HepG2 (cell line): ENCODE measurements around the gene POLA2. TPM values are rescaled to one million over a fixed set of nuclear protein-coding genes. Genes with fewer than 3 reads are reported as not detected.

Source experiments
- ATAC-seq: fragments of 200-7000 bp; cut with Tn5 transposase; 3 replicates; pipeline ENCODE4 v1.9.1; 2020; ENCODE audit warnings: mild to moderate bottlenecking, moderate library complexity
- Bru-seq: library from RNA; stranded (reverse); fragments of 400-500 nt; gene quantifications from one replicate; lab custom pipeline; 2021; lab: Mats Ljungman, UMichigan
- BruChase-seq, 2 experiments: library from RNA; stranded (reverse); fragments of 400-500 nt; gene quantifications; one replicate each; lab custom pipeline; 2021; lab: Mats Ljungman, UMichigan
- BruUV-seq: library from RNA; stranded (reverse); fragments of 400-500 nt; replicated peaks from 2 replicates; lab custom pipeline; 2021; lab: Mats Ljungman, UMichigan
- CTCF ChIA-PET: fragments of 300-600 bp; formaldehyde crosslinking; extraction: SDS; loops from one replicate; lab custom pipeline; 2021; ENCODE audit warnings: low total read pairs, inconsistent platforms, low intra/inter-chr PET ratio; lab: Yijun Ruan, JAX
- POLR2A ChIA-PET: fragments of 350-600 bp; sonication (Branson Sonifier 250); formaldehyde crosslinking; loops from one replicate; lab custom pipeline; 2020; ENCODE audit warnings: antibody characterized with exemption, inconsistent platforms; lab: Yijun Ruan, JAX
- DNase-seq: peaks from one replicate; pipeline ENCODE4 v3.0.0-alpha.2; 2015; ENCODE audit warnings: low spot score
- FAIRE-seq: peaks from 3 replicates; lab custom pipeline; 2011; peaks lifted over from hg19 to GRCh38; lab: Jason Lieb, UNC
- H2AFZ ChIP-seq: one replicate; pipeline ENCODE4 v1.6.1; 2011; ENCODE audit warnings: low read length, inconsistent platforms
- H3K27ac ChIP-seq: fragments of 300-600 bp; 3 replicates; pipeline ENCODE4 v1.8.0; 2011; ENCODE audit warnings: mixed run types, mild to moderate bottlenecking, mixed read lengths, low read length, inconsistent platforms; ENCODE audit not compliant: insufficient read depth; ENCODE audit errors: extremely low read length
- H3K27me3 ChIP-seq, 2 experiments: fragments of 200-600 bp in 1 of 2; 2 replicates in 1 of 2; 3 replicates in 1 of 2; pipeline versions ENCODE4 v1.6.0 to v1.8.0; 2011; ENCODE audit warnings: low read length in 2 of 2, mild to moderate bottlenecking in 2 of 2, moderate library complexity in 2 of 2, inconsistent platforms in 1 of 2; ENCODE audit not compliant: insufficient read depth in 2 of 2, control insufficient read depth in 1 of 2
- H3K36me3 ChIP-seq, 2 experiments: fragments of 200-600 bp in 1 of 2; replicated peaks in 1 of 2; 2 replicates in 1 of 2; 3 replicates in 1 of 2; pipeline versions ENCODE4 v1.5.1 to v1.8.0; 2011; ENCODE audit warnings: low read length in 2 of 2, inconsistent platforms in 1 of 2; ENCODE audit not compliant: insufficient read depth in 2 of 2, control insufficient read depth in 1 of 2
- H3K4me1 ChIP-seq: 2 replicates; pipeline ENCODE4 v1.5.1; 2012; ENCODE audit warnings: low read length, inconsistent platforms; ENCODE audit not compliant: insufficient read depth
- H3K4me2 ChIP-seq: 2 replicates; pipeline ENCODE4 v1.6.0; 2011; ENCODE audit warnings: low read depth, low read length, inconsistent platforms
- H3K4me3 ChIP-seq, 3 experiments: fragments of 200-600 bp in 1 of 3; sonication (generic), shearing (Covaris generic) in 1 of 3; replicated peaks in 1 of 3; 2 replicates each; pipeline ENCODE4 v1.5.1; 2011 to 2016; ENCODE audit warnings: low read length in 3 of 3, inconsistent platforms in 2 of 3, low read depth in 2 of 3, mild to moderate bottlenecking in 2 of 3, control low read depth in 1 of 3, mixed read lengths in 1 of 3; ENCODE audit not compliant: insufficient read depth in 1 of 3
- H3K79me2 ChIP-seq: one replicate; pipeline ENCODE4 v1.6.1; 2011; ENCODE audit warnings: low read length, inconsistent platforms; ENCODE audit not compliant: insufficient read depth
- H3K9ac ChIP-seq: 2 replicates; pipeline ENCODE4 v1.6.0; 2011; ENCODE audit warnings: mild to moderate bottlenecking, low read depth, low read length, inconsistent platforms; ENCODE audit not compliant: insufficient read depth
- H3K9me3 ChIP-seq: 2 replicates; pipeline ENCODE4 v1.5.1; 2012; ENCODE audit warnings: mild to moderate bottlenecking, low read length
- H4K20me1 ChIP-seq: 2 replicates; pipeline ENCODE4 v1.6.0; 2011; ENCODE audit warnings: inconsistent platforms, mild to moderate bottlenecking, low read length, moderate library complexity; ENCODE audit not compliant: insufficient read depth
- CEBPB ChIP-seq: IDR thresholded peaks from 2 replicates; pipeline ENCODE4 v1.6.1; 2011; ENCODE audit warnings: low read depth, low read length, improper control_type of control experiment, borderline replicate concordance
- EZH2 ChIP-seq: conservative IDR thresholded peaks from 2 replicates; pipeline ENCODE4 v1.6.1; 2012; ENCODE audit warnings: mild to moderate bottlenecking, low read depth, low read length, moderate library complexity
- GPBP1L1 ChIP-seq: sonication (generic); formaldehyde crosslinking; IDR thresholded peaks from 2 replicates; pipeline ENCODE4 v1.5.0; 2020; ENCODE audit warnings: mild to moderate bottlenecking, missing genetic modification reagents
- IRF1 ChIP-seq: sonication (generic); formaldehyde crosslinking; IDR thresholded peaks from 2 replicates; pipeline ENCODE4 v1.4.0; 2020; ENCODE audit warnings: low read depth, mild to moderate bottlenecking, missing genetic modification reagents
- JUND ChIP-seq: sonication (generic); formaldehyde crosslinking; IDR thresholded peaks from 2 replicates; pipeline ENCODE4 v1.8.0; 2022; ENCODE audit warnings: mild to moderate bottlenecking, missing genetic modification reagents
- KDM4B ChIP-seq: sonication (generic); formaldehyde crosslinking; IDR thresholded peaks from 2 replicates; pipeline ENCODE4 v1.4.0; 2020; ENCODE audit warnings: missing genetic modification reagents
- MIXL1 ChIP-seq: IDR thresholded peaks from 2 replicates; pipeline ENCODE4 v1.6.1; 2016
- RCOR2 ChIP-seq: IDR thresholded peaks from 2 replicates; pipeline ENCODE4 v1.6.1; 2016; ENCODE audit warnings: missing biosample characterization, missing genetic modification reagents
- SNAPC2 ChIP-seq: sonication (generic); formaldehyde crosslinking; IDR thresholded peaks from 2 replicates; pipeline ENCODE4 v1.8.1; 2022; ENCODE audit warnings: mild to moderate bottlenecking, missing genetic modification reagents
- ZNF234 ChIP-seq: sonication (generic); formaldehyde crosslinking; conservative IDR thresholded peaks from 2 replicates; pipeline ENCODE4 v1.5.1; 2020; ENCODE audit warnings: mild to moderate bottlenecking, missing genetic modification reagents
- ZNF235 ChIP-seq: sonication (generic); formaldehyde crosslinking; IDR thresholded peaks from 2 replicates; pipeline ENCODE4 v1.8.1; 2023; ENCODE audit warnings: mild to moderate bottlenecking, missing genetic modification reagents, borderline replicate concordance
- ZNF275 ChIP-seq: sonication (generic); formaldehyde crosslinking; IDR thresholded peaks from 2 replicates; pipeline ENCODE4 v1.8.0; 2022; ENCODE audit warnings: missing genetic modification reagents, mild to moderate bottlenecking, inconsistent platforms, borderline replicate concordance
- ZNF749 ChIP-seq: sonication (generic); formaldehyde crosslinking; IDR thresholded peaks from 2 replicates; pipeline ENCODE4 v1.8.0; 2022; ENCODE audit warnings: mild to moderate bottlenecking, missing genetic modification reagents, moderate library complexity, borderline replicate concordance
- ZNF782 ChIP-seq: sonication (generic); formaldehyde crosslinking; IDR thresholded peaks from 2 replicates; pipeline ENCODE4 v1.4.0; 2020; ENCODE audit warnings: missing genetic modification reagents, mild to moderate bottlenecking, borderline replicate concordance
- ZSCAN21 ChIP-seq: sonication (generic); formaldehyde crosslinking; IDR thresholded peaks from 2 replicates; pipeline ENCODE4 v1.8.0; 2022; ENCODE audit warnings: mild to moderate bottlenecking, missing genetic modification reagents, moderate library complexity, borderline replicate concordance
- WGBS: methylation state at CpG from one replicate; pipeline ENCODE4 v1.1.6; 2017; ENCODE audit warnings: low lambda C conversion rate; 5-methylcytosine and 5-hydroxymethylcytosine counted together
- in situ Hi-C: cut with HindIII; loops from 2 replicates; pipeline ENCODE4 v1.10.0; 2017; ENCODE audit warnings: low pct_unique_long_range_greater_than_20kb; ENCODE audit not compliant: extremely low pct_ligation_motif_present
- intact Hi-C: fragments of 100-400 bp; cut with micrococcal nuclease; formaldehyde crosslinking; loops from one replicate; pipeline ENCODE4 v1.10.0; 2022; ENCODE audit not compliant: unreplicated experiment
- long read RNA-seq, 2 experiments: library from RNA in 1 of 2; library from polyadenylated mRNA in 1 of 2; stranded (forward) in 1 of 2; unstranded in 1 of 2; transcript quantifications; one replicate each; pipeline ENCODE4 v2.0.0, GENCODE V29; 2019 to 2022
- polyA minus RNA-seq, 3 experiments: library from RNA; depleted of rRNA, polyadenylated mRNA; stranded (reverse); fragments of >200 nt; gene quantifications; 2 replicates each; pipeline ENCODE4 v1.2.3, GENCODE V29; 2011; ENCODE audit warnings: low replicate concordance in 1 of 3
- polyA plus RNA-seq, 8 experiments: library from polyadenylated mRNA; depleted of rRNA in 3 of 8; stranded (reverse) in 7 of 8; unstranded in 1 of 8; fragments of >200 nt; fragmentation: Illumina TruSeq in 4 of 8; extraction: Trizol in 4 of 8; gene quantifications; 2 replicates each; pipeline versions ENCODE4 v1.2.1 to v1.2.3, GENCODE V29; 2011 to 2016; ENCODE audit warnings: low read depth in 4 of 8, missing spikeins in 1 of 8, mixed read lengths in 1 of 8; ENCODE audit not compliant: insufficient read depth in 1 of 8
- total RNA-seq, 5 experiments: library from RNA; depleted of rRNA; stranded (reverse); fragments of >200 nt; fragmentation: Illumina TruSeq; extraction: Trizol; gene quantifications; 2 replicates each; pipeline ENCODE4 v1.2.3, GENCODE V29; 2016; ENCODE audit warnings: low read depth in 1 of 5

POLA2 gene
- total RNA-seq (2016; rRNA removed; fragmentation: Illumina TruSeq; extraction: Trizol) (10.7 and 15.6 TPM in 2 replicates), polyA plus RNA-seq (2011; rRNA removed) (9.1 and 9.7 TPM in 2 replicates), polyA minus RNA-seq (2011; rRNA and poly(A)+ RNA removed; ENCODE audit: low replicate concordance) (19.5 and 152 TPM in 2 replicates), Bru-seq, nascent RNA (percentile 48 among the genes with signal in this experiment), BruChase-seq, experiment 1, labeled RNA remaining after a 6-hour chase (percentile 44 among the genes with signal in this experiment), BruChase-seq, experiment 2, labeled RNA remaining after a 2-hour chase (percentile 54 among the genes with signal in this experiment)
- 2.7 and 3.5 TPM in 2 replicates for total RNA-seq (2016; cell fraction: cytosol; rRNA removed; fragmentation: Illumina TruSeq; extraction: Trizol; ENCODE audit: low read depth)
- total RNA-seq (2016; cell fraction: insoluble cytoplasmic fraction; rRNA removed; fragmentation: Illumina TruSeq; extraction: Trizol), result 13.9 and 14.3 TPM in 2 replicates
- total RNA-seq (2016; cell fraction: membrane; rRNA removed; fragmentation: Illumina TruSeq; extraction: Trizol), result 3.6 and 4.5 TPM in 2 replicates
- 17.7 and 18.6 TPM in 2 replicates for total RNA-seq (2016; cell fraction: nucleus; rRNA removed; fragmentation: Illumina TruSeq; extraction: Trizol)
- polyA plus RNA-seq (2011; cell fraction: cytosol; rRNA removed), result 6.3 and 8.1 TPM in 2 replicates
- polyA plus RNA-seq (2011; cell fraction: nucleus; rRNA removed), result 8.7 and 12.1 TPM in 2 replicates
- 3.3 and 4.8 TPM in 2 replicates for polyA plus RNA-seq (2012)
- polyA plus RNA-seq (2016; cell fraction: cytosol; fragmentation: Illumina TruSeq; extraction: Trizol; ENCODE audit: low read depth), result 0.57 and 0.88 TPM in 2 replicates
- 18.2 and 18.8 TPM in 2 replicates for polyA plus RNA-seq (2016; cell fraction: insoluble cytoplasmic fraction; fragmentation: Illumina TruSeq; extraction: Trizol; ENCODE audit: low read depth)
- polyA plus RNA-seq (2016; cell fraction: membrane; fragmentation: Illumina TruSeq; extraction: Trizol; ENCODE audit: low read depth), result 2.6 and 3.0 TPM in 2 replicates
- 21.9 and 25.4 TPM in 2 replicates for polyA plus RNA-seq (2016; cell fraction: nucleus; fragmentation: Illumina TruSeq; extraction: Trizol; ENCODE audit: insufficient read depth, low read depth)
- polyA minus RNA-seq (2011; cell fraction: cytosol; rRNA and poly(A)+ RNA removed), result 3.6 and 4.1 TPM in 2 replicates
- polyA minus RNA-seq (2011; cell fraction: nucleus; rRNA and poly(A)+ RNA removed), result 11.4 and 14.9 TPM in 2 replicates
- long read RNA-seq, experiment 1, partial matches to known transcripts, result 0 of 6 reads
- long read RNA-seq, experiment 1, other reads (novel, unspliced or antisense), result 2 of 6 reads
- long read RNA-seq, experiment 2, transcript POLA2-201 (18 exons, 3,744 nt), result major isoform, 6 of 8 reads
- long read RNA-seq, experiment 2, partial matches to known transcripts, result 0 of 8 reads
- long read RNA-seq, experiment 2, other reads (novel, unspliced or antisense), result 2 of 8 reads

GRCh38 chr11:65261591-65262380 is at the start of gene POLA2:
Gene POLA2, plus strand, starts transcription at chr11:65261962. Its CDS starts 331 bp downstream, at chr11:65262293.
- Histone ChIP-seq H3K9me3 (no peaks in the 10 kb centered on the region), H3K27ac (peak within 1 kb of the TSS; percentile 80), H3K79me2 (peaks cover 20% of the 10 kb centered on the region), H4K20me1 (no peaks in the 10 kb centered on the region), H3K4me1 (peaks cover 45% of the 10 kb centered on the region), H3K4me2 (peak within 1 kb of the TSS; percentile 98), H3K9ac (peak within 1 kb of the TSS; percentile 86), H3K4me3 (peak within 1 kb of the TSS; percentile 73 to 86 (median 75)), H3K36me3 (0 out of 5 replicates have a peak, but pooled peaks cover 0 to 5% of the 10 kb centered on the region in 2 experiments), H3K27me3 (no peaks in the 10 kb centered on the region; a peak in 2 of 5 replicates), H2AFZ (peak within 1 kb of the TSS; percentile 92)
- ChIA-PET POLR2A (interaction anchor here (0.6 to 2.2 kb wide), 22 partner anchors 13 to 483 kb away, joined by 3 to 18 read pairs (median 4); partner anchors contain the start of genes CAPN1, CDC42EP2, DPF2 and NEAT1), CTCF (no interaction called here)
- ATAC-seq, result peak; percentile 90
- intact Hi-C loops (no loop called here), in situ Hi-C loops (no loop called here)
- WGBS, result under 1% methylated on average over 40 of the region's 66 CpGs
- FAIRE-seq, result peak; percentile 85
- DNase-seq, result peak; percentile 90
- BruUV-seq, result no TSS peak
- TF ChIP-seq ZNF782, result peak; percentile 61; the same call in 1 of the 2 replicates
- no peak for TF ChIP-seq ZNF749 (CRISPR knock-in tag)
- no peak for TF ChIP-seq ZNF275 (CRISPR knock-in tag)
- TF ChIP-seq JUND (CRISPR knock-in tag), result no peak
- TF ChIP-seq ZNF234, result no peak
- TF ChIP-seq KDM4B (CRISPR knock-in tag), result no peak
- no peak for TF ChIP-seq ZSCAN21 (CRISPR knock-in tag)
- TF ChIP-seq IRF1, result no peak
- TF ChIP-seq GPBP1L1, result no peak
- TF ChIP-seq MIXL1, result peak; percentile 35; the same call in 1 of the 2 replicates
- TF ChIP-seq EZH2, result no peak
- no peak for TF ChIP-seq SNAPC2 (CRISPR knock-in tag)
- no peak for TF ChIP-seq CEBPB
- no peak for TF ChIP-seq RCOR2 (CRISPR knock-in tag)
- no peak for TF ChIP-seq ZNF235 (CRISPR knock-in tag)
